HepG2 (cell line): ENCODE data around the gene SPATA13. TPM values are rescaled to one million over a fixed set of nuclear protein-coding genes. Genes with fewer than 3 reads are reported as not detected.

Source experiments
- ADNP ChIP-seq: sonication (generic); formaldehyde crosslinking; IDR thresholded peaks from 2 replicates; pipeline ENCODE4 v1.4.0; 2020; ENCODE audit warnings: missing genetic modification reagents
- ATF2 ChIP-seq: sonication (generic); formaldehyde crosslinking; IDR thresholded peaks from 2 replicates; pipeline ENCODE4 v1.4.0; 2020; ENCODE audit warnings: missing genetic modification reagents
- ETV5 ChIP-seq: IDR thresholded peaks from 2 replicates; pipeline ENCODE4 v1.6.1; 2018; ENCODE audit warnings: missing biosample characterization, missing genetic modification reagents, inconsistent platforms, borderline replicate concordance
- HNF1A ChIP-seq, 2 experiments: sonication (generic) in 1 of 2; formaldehyde crosslinking in 1 of 2; IDR thresholded peaks; 2 replicates each; pipeline versions ENCODE4 v1.4.0 to v1.6.1; 2016 to 2020; ENCODE audit warnings: borderline replicate concordance in 1 of 2, low read depth in 1 of 2, mild to moderate bottlenecking in 1 of 2, missing genetic modification reagents in 1 of 2
- KAT2B ChIP-seq: fragments of 150-350 bp; IDR thresholded peaks from 2 replicates; pipeline ENCODE4 v1.6.1; 2014; ENCODE audit warnings: low read depth, low read length, borderline replicate concordance
- MED8 ChIP-seq: sonication (generic); formaldehyde crosslinking; IDR thresholded peaks from 2 replicates; pipeline ENCODE4 v1.8.1; 2023; ENCODE audit warnings: mild to moderate bottlenecking, missing genetic modification reagents; ENCODE audit not compliant: insufficient replicate concordance
- MEIS2 ChIP-seq: sonication (generic); formaldehyde crosslinking; IDR thresholded peaks from 2 replicates; pipeline ENCODE4 v1.9.0; 2021; ENCODE audit warnings: mild to moderate bottlenecking, missing genetic modification reagents
- MNT ChIP-seq: fragments of 450-650 bp; IDR thresholded peaks from 2 replicates; pipeline ENCODE4 v1.6.1; 2016
- NPAS2 ChIP-seq: sonication (generic); formaldehyde crosslinking; IDR thresholded peaks from 2 replicates; pipeline ENCODE4 v1.8.0; 2022; ENCODE audit warnings: mild to moderate bottlenecking, missing genetic modification reagents, borderline replicate concordance
- POLR2G ChIP-seq: fragments of 200-400 bp; formaldehyde crosslinking; IDR thresholded peaks from 2 replicates; pipeline ENCODE4 v1.6.1; 2018; ENCODE audit warnings: mild to moderate bottlenecking, low read depth, low read length, moderate library complexity
- SNRNP70 ChIP-seq: fragments of 200-400 bp; formaldehyde crosslinking; IDR thresholded peaks from 2 replicates; pipeline ENCODE4 v1.6.1; 2017; ENCODE audit warnings: mild to moderate bottlenecking, low read depth, low read length, moderate library complexity
- TRIM24 ChIP-seq: sonication (generic); formaldehyde crosslinking; IDR thresholded peaks from 2 replicates; pipeline ENCODE4 v1.8.0; 2022; ENCODE audit warnings: mild to moderate bottlenecking, missing genetic modification reagents
- ZBTB38 ChIP-seq: sonication (generic); formaldehyde crosslinking; IDR thresholded peaks from 2 replicates; pipeline ENCODE4 v1.5.1; 2020; ENCODE audit warnings: mild to moderate bottlenecking, missing genetic modification reagents
- ZBTB43 ChIP-seq: sonication (generic); formaldehyde crosslinking; conservative IDR thresholded peaks from 2 replicates; pipeline ENCODE4 v1.4.0; 2020; ENCODE audit warnings: missing genetic modification reagents
- ZNF101 ChIP-seq: sonication (generic); formaldehyde crosslinking; IDR thresholded peaks from 2 replicates; pipeline ENCODE4 v1.4.0; 2020; ENCODE audit warnings: mild to moderate bottlenecking, low read depth, missing genetic modification reagents, borderline replicate concordance
- ZNF33B ChIP-seq: sonication (generic); formaldehyde crosslinking; IDR thresholded peaks from 2 replicates; pipeline ENCODE4 v1.5.1; 2020; ENCODE audit warnings: mild to moderate bottlenecking, missing genetic modification reagents
- ZNF430 ChIP-seq: sonication (generic); formaldehyde crosslinking; IDR thresholded peaks from 2 replicates; pipeline ENCODE4 v1.9.0; 2021; ENCODE audit warnings: mild to moderate bottlenecking, missing genetic modification reagents
- ZNF605 ChIP-seq: sonication (generic); formaldehyde crosslinking; IDR thresholded peaks from 2 replicates; pipeline ENCODE4 v1.8.0; 2022; ENCODE audit warnings: mild to moderate bottlenecking, missing genetic modification reagents
- ZNF691 ChIP-seq: sonication (generic); formaldehyde crosslinking; IDR thresholded peaks from 2 replicates; pipeline ENCODE4 v1.4.0; 2020; ENCODE audit warnings: missing genetic modification reagents, low read depth, mild to moderate bottlenecking, borderline replicate concordance
- polyA plus RNA-seq, 8 experiments: library from polyadenylated mRNA; depleted of rRNA in 3 of 8; stranded (reverse) in 7 of 8; unstranded in 1 of 8; fragments of >200 nt; fragmentation: Illumina TruSeq in 4 of 8; extraction: Trizol in 4 of 8; gene quantifications; 2 replicates each; pipeline versions ENCODE4 v1.2.1 to v1.2.3, GENCODE V29; 2011 to 2016; ENCODE audit warnings: low read depth in 4 of 8, missing spikeins in 1 of 8, mixed read lengths in 1 of 8; ENCODE audit not compliant: insufficient read depth in 1 of 8
- total RNA-seq, 5 experiments: library from RNA; depleted of rRNA; stranded (reverse); fragments of >200 nt; fragmentation: Illumina TruSeq; extraction: Trizol; gene quantifications; 2 replicates each; pipeline ENCODE4 v1.2.3, GENCODE V29; 2016; ENCODE audit warnings: low read depth in 1 of 5

The SPATA13 gene
- total and polyA plus RNA-seq, 2 of the 13 experiments (the other 11 are each of a cell fraction or from before 2014, with no cell fraction given), result 11.3 to 14.2 TPM

- no peak for TF ChIP-seq KAT2B
- no peak for TF ChIP-seq TRIM24 (CRISPR knock-in tag)
- no peak for TF ChIP-seq HNF1A (IDR thresholded peaks at IDR 0.05; ENCODE audit: low read depth)
- TF ChIP-seq HNF1A (CRISPR knock-in tag; IDR thresholded peaks at IDR 0.05; ENCODE audit: borderline replicate concordance), result peak; percentile 52; the same call in 1 of the 2 replicates
- TF ChIP-seq SNRNP70, result no peak
- no peak for TF ChIP-seq ZBTB43 (CRISPR knock-in tag)
- TF ChIP-seq ATF2 (CRISPR knock-in tag), result no peak
- TF ChIP-seq ZNF430, result peak; percentile 69; the same call in 1 of the 2 replicates
- TF ChIP-seq ZNF605 (CRISPR knock-in tag), result 0 out of 2 replicates have a peak, but pooled peaks have one; percentile 61
- no peak for TF ChIP-seq ZNF101 (CRISPR knock-in tag)
- TF ChIP-seq NPAS2, result no peak
- peak; percentile 51; the same call in 1 of the 2 replicates for TF ChIP-seq MNT
- peak; percentile 75; the same call in 1 of the 2 replicates for TF ChIP-seq ZNF33B
- TF ChIP-seq ADNP (CRISPR knock-in tag), result no peak
- TF ChIP-seq MED8, result no peak
- no peak for TF ChIP-seq POLR2G
- peak; percentile 52; the same call in 1 of the 2 replicates for TF ChIP-seq ETV5 (CRISPR knock-in tag)
- TF ChIP-seq ZNF691 (CRISPR knock-in tag), result peak; percentile 46; the same call in 1 of the 2 replicates
- no peak for TF ChIP-seq MEIS2 (CRISPR knock-in tag)
- peak; percentile 23; the same call in 1 of the 2 replicates for TF ChIP-seq ZBTB38
Observed at GRCh38 chr13:24217601-24218281, 57.2 kb downstream of the SPATA13 start (continued).
